H4 (cell line): ENCODE data around the gene TOP3A. TPM values are rescaled to one million over a fixed set of nuclear protein-coding genes. Genes with fewer than 3 reads are reported as not detected.
"Not testable (repeated sequence)": the region's sequence is repeated elsewhere in the genome, so short reads cannot be mapped to it uniquely, and the experiment has no call there.

Source experiments
- DNase-seq: peaks from one replicate; pipeline ENCODE4 v3.0.0-alpha.2; 2015; ENCODE audit warnings: low spot score
- total RNA-seq: library from RNA; depleted of rRNA; stranded (reverse); fragments of >200 nt; shearing (Covaris generic); gene quantifications from 2 replicates; pipeline ENCODE4 v1.2.3, GENCODE V29; 2014; rRNA removed

TOP3A gene
- total RNA-seq: 25.6 and 31.1 TPM in 2 replicates

GRCh38 chr17:18314731-18315561 is at the start of gene TOP3A, which contains the start of gene SMCR8:
Gene TOP3A (minus strand): TSS chr17:18314994. CDS start chr17:18314778, 216 bp downstream.
Gene SMCR8 (plus strand): TSS chr17:18315293. CDS start chr17:18315790, 497 bp downstream.
- peak; percentile 96 for DNase-seq

GRCh38 chr17:18364166-18364565 is 49.4 kb upstream of the TOP3A start:
- DNase-seq: no peak

GRCh38 chr17:18363101-18364049 is 48.6 kb upstream of the TOP3A start, which contains the start of gene SHMT1:
Gene SHMT1 (minus strand): TSS chr17:18363550. CDS start chr17:18355981, 7,569 bp downstream.
- peak; percentile 86 for DNase-seq

- no peak for DNase-seq
Measured at GRCh38 chr17:18362698-18363100, 47.9 kb upstream of the TOP3A start.

GRCh38 chr17:18361837-18362697 is 47.3 kb upstream of the TOP3A start:
- no peak for DNase-seq

- no peak for DNase-seq
Measured at GRCh38 chr17:18360518-18360917, 45.7 kb upstream of the TOP3A start.

GRCh38 chr17:18356624-18357023 is 41.8 kb upstream of the TOP3A start:
- DNase-seq: no peak

- no peak for DNase-seq
Measured at GRCh38 chr17:18353541-18353940, 38.7 kb upstream of the TOP3A start.

GRCh38 chr17:18344021-18344420 is 29.2 kb upstream of the TOP3A start:
- DNase-seq: no peak

- no peak for DNase-seq
Measured at GRCh38 chr17:18339933-18340332, 25.1 kb upstream of the TOP3A start.

- DNase-seq: not testable (repeated sequence)
Measured at GRCh38 chr17:18338158-18338557, 23.4 kb upstream of the TOP3A start.

GRCh38 chr17:18332909-18333489 is 18.2 kb upstream of the TOP3A start:
- no peak for DNase-seq

- no peak for DNase-seq
Measured at GRCh38 chr17:18331879-18332278, 17.1 kb upstream of the TOP3A start.

GRCh38 chr17:18328643-18329204 is 13.9 kb upstream of the TOP3A start:
- no peak for DNase-seq

- no peak for DNase-seq
Measured at GRCh38 chr17:18327556-18327955, 12.8 kb upstream of the TOP3A start.

GRCh38 chr17:18327093-18327492 is 12.3 kb upstream of the TOP3A start:
- no peak for DNase-seq

GRCh38 chr17:18326572-18326971 is 11.8 kb upstream of the TOP3A start:
- DNase-seq: no peak

- DNase-seq: no peak
Measured at GRCh38 chr17:18326039-18326438, 11.2 kb upstream of the TOP3A start.

- no peak for DNase-seq
Measured at GRCh38 chr17:18324140-18325050, 9.6 kb upstream of the TOP3A start.
